Renal pelvis (tissue), 3 donors: ENCODE data around the gene SLC6A1. TPM values are rescaled to one million over a fixed set of nuclear protein-coding genes. Genes with fewer than 3 reads are reported as not detected.

ENCODE experiments used
- polyA plus RNA-seq, 3 donors: library from polyadenylated mRNA; unstranded; fragments of 120-200 nt; gene quantifications; one replicate each; pipeline ENCODE4 v1.2.1, GENCODE V29; 2013; ENCODE audit not compliant: insufficient read length in 3 of 3

Gene SLC6A1
- polyA plus RNA-seq, 3 donors: 1.2 TPM

Other genes starting within 250 kb of the SLC6A1 start
- under 1 TPM; 0.08 to 0.31 (median 0.16) TPM for gene SLC6A11, start 176.5 kb upstream of the SLC6A1 start, polyA plus RNA-seq
- gene HRH1, start 161.7 kb downstream of the SLC6A1 start, polyA plus RNA-seq: 1 to 10 TPM; 1.9 to 2.2 (median 2.1) TPM